ENCODE data around the gene TCEA2.

The TCEA2 gene

GRCh38 chr20:64112691-64113443, 49.9 kb downstream of the TCEA2 start:
- no peak for DNase-seq (ENCODE audit: low read depth)
- TF ChIP-seq CTCF (IDR thresholded peaks at IDR 0.05; ENCODE audit: insufficient read depth, low read depth, low read length, missing control alignments), result no peak
- H3K4me3 ChIP-seq (ENCODE audit: low read length), result no peak overlapping the region

- H3K4me3 ChIP-seq (ENCODE audit: low read length), result no peak overlapping the region
- no peak for DNase-seq (ENCODE audit: low read depth)
- no peak for TF ChIP-seq CTCF (IDR thresholded peaks at IDR 0.05; ENCODE audit: insufficient read depth, low read depth, low read length, missing control alignments)
These were observed 50.4 kb downstream of the TCEA2 start for GRCh38 chr20:64113444-64113775.

- H3K4me3 ChIP-seq (ENCODE audit: low read length), result no peak overlapping the region
- no peak for TF ChIP-seq CTCF (IDR thresholded peaks at IDR 0.05; ENCODE audit: insufficient read depth, low read depth, low read length, missing control alignments)
- DNase-seq (ENCODE audit: low read depth), result no peak
These were observed 50.9 kb downstream of the TCEA2 start for GRCh38 chr20:64113796-64114355.

GRCh38 chr20:64114356-64114971, 51.5 kb downstream of the TCEA2 start:
- no peak for TF ChIP-seq CTCF (IDR thresholded peaks at IDR 0.05; ENCODE audit: insufficient read depth, low read depth, low read length, missing control alignments)
- H3K4me3 ChIP-seq (ENCODE audit: low read length), result no peak overlapping the region
- no peak for DNase-seq (ENCODE audit: low read depth)

- H3K4me3 ChIP-seq (ENCODE audit: low read length), result no peak overlapping the region
- TF ChIP-seq CTCF (IDR thresholded peaks at IDR 0.05; ENCODE audit: insufficient read depth, low read depth, low read length, missing control alignments), result no peak
- no peak for DNase-seq (ENCODE audit: low read depth)
These were observed 52.3 kb downstream of the TCEA2 start for GRCh38 chr20:64115171-64115911.

GRCh38 chr20:64116016-64116415, 53.0 kb downstream of the TCEA2 start:
- DNase-seq (ENCODE audit: low read depth), result no peak
- no peak overlapping the region for H3K4me3 ChIP-seq (ENCODE audit: low read length)
- no peak for TF ChIP-seq CTCF (IDR thresholded peaks at IDR 0.05; ENCODE audit: insufficient read depth, low read depth, low read length, missing control alignments)
